H1 (cell line): ENCODE measurements around the gene PLEKHN1. TPM values are rescaled to one million over a fixed set of nuclear protein-coding genes. Genes with fewer than 3 reads are reported as not detected.

ENCODE experiments used
- CTCF ChIA-PET: fragments of 300-600 bp; sonication (Branson Sonifier 250); formaldehyde crosslinking; loops from one replicate; lab custom pipeline; 2021; ENCODE audit not compliant: partially characterized antibody; lab: Charles Lee
- POLR2A ChIA-PET: fragments of 300-600 bp; sonication (Branson Sonifier 250); formaldehyde crosslinking; loops from one replicate; lab custom pipeline; 2021; ENCODE audit warnings: inconsistent platforms; ENCODE audit not compliant: partially characterized antibody; lab: Charles Lee
- DNase-seq, 2 experiments: peaks; one replicate each; pipeline versions ENCODE4 v3.0.0 to v3.0.0-alpha.2; 2010 to 2022; ENCODE audit warnings: low spot score in 2 of 2, low read depth in 1 of 2, mixed read lengths in 1 of 2
- FAIRE-seq: peaks from 2 replicates; lab custom pipeline; 2011; peaks lifted over from hg19 to GRCh38; lab: Jason Lieb, UNC
- H2AFZ ChIP-seq: 2 replicates; pipeline ENCODE4 v1.8.1; 2012; ENCODE audit warnings: low read length, inconsistent platforms
- H2AK5ac ChIP-seq: 2 replicates; pipeline ENCODE4 v1.6.1; 2013; ENCODE audit warnings: low read depth, low read length
- H2BK120ac ChIP-seq: replicated peaks from 2 replicates; pipeline ENCODE3; 2013; ENCODE audit warnings: low read depth, low read length, inconsistent platforms
- H2BK12ac ChIP-seq: 2 replicates; pipeline ENCODE4 v1.6.1; 2013; ENCODE audit warnings: low read depth, low read length
- H2BK15ac ChIP-seq: 2 replicates; pipeline ENCODE4 v1.6.1; 2013; ENCODE audit warnings: low read length
- H2BK20ac ChIP-seq: 2 replicates; pipeline ENCODE4 v1.6.1; 2013; ENCODE audit warnings: low read length
- H2BK5ac ChIP-seq: 2 replicates; pipeline ENCODE4 v1.6.1; 2013; ENCODE audit warnings: low read depth, low read length
- H3K14ac ChIP-seq: 2 replicates; pipeline ENCODE4 v1.6.1; 2013; ENCODE audit warnings: inconsistent platforms; ENCODE audit not compliant: insufficient read length
- H3K18ac ChIP-seq: 2 replicates; pipeline ENCODE4 v1.6.1; 2013; ENCODE audit warnings: low read length; ENCODE audit errors: extremely low read depth
- H3K23ac ChIP-seq: 2 replicates; pipeline ENCODE4 v1.6.1; 2013; ENCODE audit warnings: inconsistent platforms; ENCODE audit not compliant: insufficient read length
- H3K23me2 ChIP-seq: 2 replicates; pipeline ENCODE4 v1.6.1; 2013; ENCODE audit warnings: low read depth, low read length
- H3K27ac ChIP-seq: 2 replicates; pipeline ENCODE4 v1.6.1; 2011; ENCODE audit warnings: low read depth, low read length, inconsistent platforms
- H3K27me3 ChIP-seq, 4 experiments: replicated peaks in 1 of 4; 1 replicate in 1 of 4; 2 replicates in 3 of 4; pipeline versions ENCODE4 v1.6.1 to v1.8.1; 2011 to 2013; ENCODE audit warnings: low read length in 3 of 4, mild to moderate bottlenecking in 3 of 4, inconsistent platforms in 2 of 4, mixed read lengths in 2 of 4, moderate library complexity in 1 of 4; ENCODE audit not compliant: control insufficient read depth in 3 of 4, insufficient read depth in 3 of 4; ENCODE audit errors: extremely low read depth in 1 of 4
- H3K36me3 ChIP-seq, 4 experiments: 2 replicates each; pipeline versions ENCODE4 v1.6.1 to v1.8.1; 2011 to 2013; ENCODE audit warnings: mild to moderate bottlenecking in 4 of 4, low read length in 3 of 4, moderate library complexity in 2 of 4, control low read depth in 1 of 4, inconsistent platforms in 1 of 4; ENCODE audit not compliant: insufficient read depth in 4 of 4, control insufficient read depth in 2 of 4
- H3K4ac ChIP-seq: replicated peaks from 2 replicates; pipeline ENCODE3; 2013; ENCODE audit warnings: low read length, low read depth, mixed read lengths, inconsistent platforms; ENCODE audit not compliant: insufficient read length
- H3K4me1 ChIP-seq, 4 experiments: replicated peaks in 1 of 4; 1 replicate in 1 of 4; 2 replicates in 3 of 4; pipeline versions ENCODE4 v1.6.1 to v1.8.1; 2011 to 2013; ENCODE audit warnings: low read length in 3 of 4, inconsistent platforms in 2 of 4, mixed read lengths in 1 of 4; ENCODE audit not compliant: insufficient read depth in 4 of 4, control insufficient read depth in 3 of 4
- H3K4me2 ChIP-seq, 2 experiments: 2 replicates each; pipeline versions ENCODE4 v1.6.1 to v1.8.1; 2011 to 2013; ENCODE audit warnings: low read depth in 2 of 2, low read length in 2 of 2, control low read depth in 1 of 2, inconsistent platforms in 1 of 2, mild to moderate bottlenecking in 1 of 2; ENCODE audit not compliant: insufficient read depth in 1 of 2
- H3K4me3 ChIP-seq, 4 experiments: fragments of 200-600, 300-600 bp in 1 of 4; sonication (generic), shearing (Covaris generic), sonication (Bioruptor Twin) in 1 of 4; 2 replicates each; pipeline versions ENCODE4 v1.5.1 to v1.8.1; 2011 to 2016; ENCODE audit warnings: low read length in 4 of 4, low read depth in 3 of 4, control low read depth in 2 of 4, inconsistent platforms in 2 of 4, mild to moderate bottlenecking in 2 of 4, mixed read lengths in 1 of 4, moderate library complexity in 1 of 4; ENCODE audit not compliant: insufficient read depth in 2 of 4; ENCODE audit errors: extremely low read depth in 1 of 4
- H3K56ac ChIP-seq: replicated peaks from 2 replicates; pipeline ENCODE3; 2013; ENCODE audit warnings: low read depth, mild to moderate bottlenecking, mixed read lengths, low read length, inconsistent platforms; ENCODE audit not compliant: insufficient read length
- H3K79me1 ChIP-seq: 2 replicates; pipeline ENCODE4 v1.6.1; 2013; ENCODE audit warnings: low read depth, low read length, control low read depth
- H3K79me2 ChIP-seq, 2 experiments: 2 replicates each; pipeline versions ENCODE4 v1.6.1 to v1.8.1; 2012 to 2013; ENCODE audit warnings: low read length in 2 of 2, mild to moderate bottlenecking in 2 of 2, inconsistent platforms in 1 of 2; ENCODE audit not compliant: insufficient read depth in 2 of 2, control insufficient read depth in 1 of 2
- H3K9ac ChIP-seq, 4 experiments: replicated peaks in 1 of 4; 1 replicate in 1 of 4; 2 replicates in 3 of 4; pipeline versions ENCODE4 v1.6.1 to v1.8.1; 2011 to 2013; ENCODE audit warnings: low read depth in 3 of 4, low read length in 3 of 4, control low read depth in 2 of 4, mild to moderate bottlenecking in 2 of 4, moderate library complexity in 2 of 4, inconsistent platforms in 1 of 4; ENCODE audit errors: extremely low read depth in 1 of 4
- H3K9me3 ChIP-seq, 2 experiments: 2 replicates each; pipeline versions ENCODE4 v1.6.1 to v1.8.1; 2012 to 2013; ENCODE audit warnings: mild to moderate bottlenecking in 2 of 2, moderate library complexity in 2 of 2, control low read depth in 1 of 2, inconsistent platforms in 1 of 2, low read depth in 1 of 2, low read length in 1 of 2, mixed read lengths in 1 of 2; ENCODE audit not compliant: insufficient read depth in 2 of 2
- H4K20me1 ChIP-seq, 2 experiments: replicated peaks in 1 of 2; 2 replicates each; pipeline versions ENCODE3 to v1.8.1; 2011 to 2013; ENCODE audit warnings: inconsistent platforms in 2 of 2, low read length in 2 of 2, mild to moderate bottlenecking in 1 of 2; ENCODE audit not compliant: insufficient read depth in 2 of 2, control insufficient read depth in 1 of 2
- H4K5ac ChIP-seq: 2 replicates; pipeline ENCODE4 v1.6.1; 2013; ENCODE audit warnings: low read length, low read depth, mixed read lengths, inconsistent platforms; ENCODE audit not compliant: insufficient read length
- H4K8ac ChIP-seq: 2 replicates; pipeline ENCODE4 v1.8.0; 2013; ENCODE audit warnings: mild to moderate bottlenecking, moderate library complexity, low read length, inconsistent platforms; ENCODE audit not compliant: insufficient read depth; ENCODE audit errors: extremely low read depth
- H4K91ac ChIP-seq: replicated peaks from 2 replicates; pipeline ENCODE3; 2013; ENCODE audit warnings: low read length, mixed read lengths, inconsistent platforms; ENCODE audit not compliant: insufficient read length
- CEBPB ChIP-seq: IDR thresholded peaks from 2 replicates; pipeline ENCODE4 v1.6.1; 2012; ENCODE audit warnings: low read depth, low read length
- EP300 ChIP-seq, 2 experiments: IDR thresholded peaks; 1 replicate in 1 of 2; 2 replicates in 1 of 2; pipeline ENCODE4 v1.6.1; 2011 to 2012; ENCODE audit warnings: low read depth in 2 of 2, low read length in 2 of 2, mild to moderate bottlenecking in 2 of 2, borderline replicate concordance in 1 of 2, inconsistent platforms in 1 of 2, moderate library complexity in 1 of 2
- KDM1A ChIP-seq: fragments of 200-600, 300-600 bp; sonication (generic); IDR thresholded peaks from 2 replicates; pipeline ENCODE4 v1.7.1; 2016; ENCODE audit warnings: mild to moderate bottlenecking, low read length, borderline replicate concordance
- NRF1 ChIP-seq: IDR thresholded peaks from 2 replicates; pipeline ENCODE4 v1.6.1; 2011; ENCODE audit warnings: mild to moderate bottlenecking, low read depth, low read length, improper control_type of control experiment
- POLR2AphosphoS5 ChIP-seq: IDR thresholded peaks from 2 replicates; pipeline ENCODE4 v1.6.1; 2011; ENCODE audit warnings: low read depth, low read length
- SAP30 ChIP-seq: fragments of 300-600 bp; sonication (generic); IDR thresholded peaks from 2 replicates; pipeline ENCODE4 v1.7.1; 2012; ENCODE audit warnings: low read length, moderate library complexity, mild to moderate bottlenecking, inconsistent platforms; ENCODE audit not compliant: insufficient read depth, insufficient replicate concordance
- SP4 ChIP-seq: IDR thresholded peaks from 2 replicates; pipeline ENCODE4 v1.6.1; 2012; ENCODE audit warnings: low read length, inconsistent platforms
- SRF ChIP-seq: IDR thresholded peaks from 2 replicates; pipeline ENCODE4 v1.6.1; 2011; ENCODE audit warnings: mild to moderate bottlenecking, low read depth, low read length, moderate library complexity
- TAF1 ChIP-seq: IDR thresholded peaks from 2 replicates; pipeline ENCODE4 v1.6.1; 2011; ENCODE audit warnings: mild to moderate bottlenecking, low read depth, low read length
- TAF7 ChIP-seq: optimal IDR thresholded peaks from 2 replicates; pipeline ENCODE3; 2011; ENCODE audit warnings: low read depth, mild to moderate bottlenecking, inconsistent platforms, low read length, moderate library complexity, borderline replicate concordance
- YY1 ChIP-seq: IDR thresholded peaks from 2 replicates; pipeline ENCODE4 v1.6.1; 2011; ENCODE audit warnings: low read depth, mild to moderate bottlenecking, low read length
- WGBS, 2 experiments: shearing (Covaris generic) in 1 of 2; methylation state at CpG; one replicate each; pipeline versions ENCODE4 v1.1.6 to v1.1.7; 2013 to 2015; ENCODE audit warnings: low lambda C conversion rate in 2 of 2, mixed read lengths in 2 of 2, inconsistent platforms in 1 of 2, low coverage in 1 of 2, missing lambda C conversion rate in 1 of 2; ENCODE audit not compliant: insufficient replicate concordance in 2 of 2, insufficient coverage in 1 of 2, insufficient read length in 1 of 2; ENCODE audit errors: extremely low coverage in 1 of 2, missing lambda C conversion rate in 1 of 2; 5-methylcytosine and 5-hydroxymethylcytosine counted together
- polyA plus RNA-seq, 7 experiments: library from polyadenylated mRNA; depleted of rRNA in 3 of 7; stranded (reverse) in 5 of 7; unstranded in 2 of 7; fragments of >200 nt in 5 of 7; fragments of 200-250 nt in 2 of 7; gene quantifications; 1 replicate in 5 of 7; 2 replicates in 1 of 7; 4 replicates in 1 of 7; pipeline versions ENCODE4 v1.2.1 to v1.2.3, GENCODE V29; 2011 to 2013; ENCODE audit warnings: missing spikeins in 2 of 7, mixed read lengths in 2 of 7
- total RNA-seq: library from RNA; stranded (reverse); fragmentation: NEBNext Ultra II Directional; extraction: Animal tissue kit (Norgen Biotek cat#: 25700); gene quantifications from 2 replicates; pipeline ENCODE4 v1.2.1, GENCODE V29; 2021

PLEKHN1 gene
- total and polyA plus RNA-seq, 2 of the 8 experiments (the other 6 are each of a cell fraction or from before 2014, with no cell fraction given), result 0.39 to 1.5 TPM

DNA sequence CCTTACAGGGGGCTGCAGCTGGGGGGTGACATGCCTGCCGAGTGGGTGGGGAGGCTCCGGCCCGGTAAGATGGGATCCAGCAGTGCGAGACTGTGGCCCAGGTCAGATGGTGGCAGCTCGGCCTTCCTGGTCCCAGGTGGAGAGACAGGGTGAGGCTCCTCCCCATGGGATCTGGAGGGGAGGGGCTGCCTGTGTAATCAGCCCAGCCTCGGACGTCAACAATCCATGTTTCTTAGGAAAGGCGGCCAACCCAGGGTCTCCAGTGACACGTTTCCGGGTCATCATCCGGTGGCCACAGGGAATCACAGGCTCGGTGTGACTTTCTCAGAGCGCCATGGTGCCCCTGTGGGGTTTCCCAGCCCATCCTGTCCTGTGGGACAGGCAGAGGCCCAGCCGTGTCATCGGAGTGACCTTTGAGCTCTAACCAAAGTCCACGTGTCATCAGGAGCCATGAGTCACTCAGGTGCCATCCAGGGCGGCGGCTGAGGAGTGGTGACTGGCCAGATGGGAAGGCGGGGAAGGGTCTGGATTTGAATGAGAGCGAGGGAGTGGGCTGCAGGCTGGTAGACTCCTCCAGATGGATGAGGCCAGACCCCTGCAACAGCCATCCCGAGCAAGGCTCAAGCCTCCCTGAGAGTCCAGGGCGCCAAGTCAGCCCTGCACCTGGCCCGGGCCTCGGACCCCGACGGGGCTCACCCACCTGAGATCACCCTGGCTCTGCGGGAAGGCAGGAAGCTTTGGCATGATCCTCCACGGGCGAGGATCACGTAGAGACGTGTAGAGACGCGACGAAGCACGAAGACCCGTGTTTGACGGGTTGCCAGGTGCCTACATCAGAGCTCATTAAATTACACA is 40.2 kb downstream of the PLEKHN1 start:
- H2AFZ ChIP-seq, result no peak overlapping the region
- no peak overlapping the region for H3K27ac ChIP-seq
- peak overlapping the region; percentile 69 for H3K4ac ChIP-seq
- H3K4me3 ChIP-seq, result no peak overlapping the region
- H3K56ac ChIP-seq, result peak overlapping the region; percentile 30
- peak overlapping the region; percentile 84 for H4K8ac ChIP-seq
- H2BK12ac ChIP-seq, result peak overlapping the region; percentile 90
- no peak overlapping the region for H3K23ac ChIP-seq
- ChIA-PET POLR2A (interaction anchor here (1.1 to 2.1 kb wide), 7 partner anchors 8 to 32 kb away, joined by 3 to 11 read pairs (median 5); partner anchors contain the start of gene AGRN), CTCF (interaction anchor here (0.6 to 2.4 kb wide), 8 partner anchors 8 to 285 kb away, joined by 3 to 11 read pairs (median 4); partner anchors contain the start of gene ISG15)
- H3K9me3 ChIP-seq, result no peaks in the 10 kb centered on the region
- H3K4me1 ChIP-seq, result peaks cover 0 to 22% (median 9%) of the 10 kb centered on the region in 4 experiments; a peak in 3 of 7 replicates
- H4K91ac ChIP-seq, result no peak overlapping the region
- peaks cover 0 to 2% of the 10 kb centered on the region in 2 experiments for H4K20me1 ChIP-seq
- no peaks in the 10 kb centered on the region for H3K79me2 ChIP-seq
- DNase-seq, result peak in 1 of 2 experiments; percentile 47
- FAIRE-seq, result no peak
- no peak overlapping the region for H4K5ac ChIP-seq
- peak overlapping the region; percentile 13; the same call in 1 of the 2 replicates for H3K18ac ChIP-seq
- H3K36me3 ChIP-seq, result no peaks in the 10 kb centered on the region
- peaks cover 3 to 37% (median 19%) of the 10 kb centered on the region in 4 experiments for H3K27me3 ChIP-seq
- no peak overlapping the region for H2AK5ac ChIP-seq
- no peak overlapping the region for H2BK120ac ChIP-seq
- 90% methylated on average over 37 of the region's 37 CpGs; no CpG with 5 or more reads in 1 of the 2 experiments for WGBS, 2 experiments
- H3K14ac ChIP-seq, result no peak overlapping the region
- no peaks in the 10 kb centered on the region; the same call in 1 of the 2 replicates for H3K23me2 ChIP-seq
- 0 out of 2 replicates have a peak overlapping the region, but pooled peaks have one; percentile 8 for H2BK5ac ChIP-seq
- no peak overlapping the region for H3K9ac ChIP-seq
- H2BK15ac ChIP-seq, result peak overlapping the region; percentile 40; the same call in 1 of the 2 replicates
- no peaks in the 10 kb centered on the region for H3K79me1 ChIP-seq
- H3K4me2 ChIP-seq, result no peak overlapping the region
- no peak overlapping the region for H2BK20ac ChIP-seq
- no peak for TF ChIP-seq POLR2AphosphoS5
- no peak for TF ChIP-seq SRF
- no peak for TF ChIP-seq KDM1A
- TF ChIP-seq CEBPB, result no peak
- no peak for TF ChIP-seq TAF1
- no peak for TF ChIP-seq EP300 (IDR thresholded peaks at IDR 0.05; ENCODE audit: borderline replicate concordance in 1 of 2, low read depth in 2 of 2, low read length in 2 of 2)
- TF ChIP-seq SAP30, result no peak
- TF ChIP-seq YY1, result no peak
- TF ChIP-seq SP4, result no peak
- TF ChIP-seq NRF1, result no peak
- no peak for TF ChIP-seq TAF7
